Caco-2 (cell line): ENCODE results near the gene ZNF625. TPM values are rescaled to one million over a fixed set of nuclear protein-coding genes. Genes with fewer than 3 reads are reported as not detected.

Experiments used
- BruUV-seq: library from RNA; stranded (reverse); fragments of 400-500 nt; replicated peaks from 2 replicates; lab custom pipeline; 2021; lab: Mats Ljungman, UMichigan
- CTCF ChIA-PET: fragments of 300-600 bp; sonication (Branson Sonifier 250); formaldehyde crosslinking; loops from one replicate; lab custom pipeline; 2022; ENCODE audit warnings: antibody characterized with exemption; lab: Charles Lee
- POLR2A ChIA-PET: fragments of 300-600 bp; sonication (Branson Sonifier 250); formaldehyde crosslinking; loops from one replicate; lab custom pipeline; 2022; ENCODE audit warnings: antibody characterized with exemption; lab: Charles Lee
- DNase-seq, 2 experiments: peaks; one replicate each; pipeline versions ENCODE4 v3.0.0 to v3.0.0-alpha.2; 2020 to 2022
- H3K27me3 ChIP-seq: replicated peaks from 2 replicates; pipeline ENCODE4 v1.6.0; 2011; ENCODE audit warnings: low read length; ENCODE audit not compliant: control insufficient read depth, insufficient read depth
- H3K36me3 ChIP-seq: 2 replicates; pipeline ENCODE4 v1.5.1; 2011; ENCODE audit warnings: low read length; ENCODE audit not compliant: control insufficient read depth, insufficient read depth
- H3K4me1 ChIP-seq: fragments of 250-450 bp; sonication (Bioruptor Pico); 2 replicates; pipeline ENCODE4 v1.5.1; 2020; ENCODE audit warnings: mild to moderate bottlenecking
- H3K4me3 ChIP-seq: 2 replicates; pipeline ENCODE4 v1.5.1; 2011; ENCODE audit warnings: low read depth, mild to moderate bottlenecking, control low read depth, low read length
- H3K9me3 ChIP-seq: fragments of 250-450 bp; sonication (Bioruptor Pico); 2 replicates; pipeline ENCODE4 v1.5.1; 2020; ENCODE audit warnings: mild to moderate bottlenecking, moderate library complexity
- H3K27ac Mint-ChIP-seq: one replicate; pipeline ENCODE4 v1.8.0; 2022; ENCODE audit warnings: mixed read lengths; ENCODE audit not compliant: unreplicated experiment
- H3K27me3 Mint-ChIP-seq: one replicate; pipeline ENCODE4 v1.8.0; 2022; ENCODE audit warnings: mixed read lengths; ENCODE audit not compliant: insufficient read depth, unreplicated experiment
- H3K36me3 Mint-ChIP-seq: one replicate; pipeline ENCODE4 v1.8.0; 2022; ENCODE audit warnings: mild to moderate bottlenecking, mixed read lengths; ENCODE audit not compliant: insufficient read depth, unreplicated experiment
- H3K4me1 Mint-ChIP-seq: one replicate; pipeline ENCODE4 v1.8.0; 2022; ENCODE audit warnings: low read depth, mixed read lengths; ENCODE audit not compliant: unreplicated experiment
- H3K4me3 Mint-ChIP-seq: one replicate; pipeline ENCODE4 v1.8.0; 2022; ENCODE audit warnings: mild to moderate bottlenecking, moderate library complexity, mixed read lengths; ENCODE audit not compliant: unreplicated experiment
- H3K9me3 Mint-ChIP-seq: one replicate; pipeline ENCODE4 v1.8.0; 2022; ENCODE audit warnings: mixed read lengths; ENCODE audit not compliant: unreplicated experiment
- CTCF ChIP-seq, 2 experiments: fragments of 200-600 bp in 1 of 2; IDR thresholded peaks; 1 replicate in 1 of 2; 2 replicates in 1 of 2; pipeline versions ENCODE4 v1.5.1 to v1.8.0; 2011 to 2022; ENCODE audit warnings: antibody characterized with exemption in 1 of 2, control low read depth in 1 of 2, inconsistent platforms in 1 of 2, low read depth in 1 of 2, low read length in 1 of 2, mild to moderate bottlenecking in 1 of 2, moderate library complexity in 1 of 2; ENCODE audit not compliant: insufficient read depth in 1 of 2, severe bottlenecking in 1 of 2, unreplicated experiment in 1 of 2
- intact Hi-C: fragments of 100-400 bp; cut with micrococcal nuclease; formaldehyde crosslinking; loops from one replicate; pipeline ENCODE4 v1.10.0; 2022; ENCODE audit not compliant: unreplicated experiment
- total RNA-seq: library from RNA; stranded (reverse); gene quantifications from 2 replicates; pipeline ENCODE4 v1.2.3, GENCODE V29; 2022

The ZNF625 gene
- total RNA-seq, 1 experiment from 2014 or later, result not detected

- BruUV-seq, result TSS peak; percentile 33
- Mint-ChIP-seq H3K4me1 (no peaks in the 10 kb centered on the region), H3K36me3 (peaks cover 12% of the 10 kb centered on the region), H3K9me3 (no peaks in the 10 kb centered on the region), H3K27me3 (no peaks in the 10 kb centered on the region), H3K27ac (peak overlapping the region; percentile 72), H3K4me3 (peak overlapping the region; percentile 79)
- Histone ChIP-seq H3K4me3 (peak overlapping the region; percentile 82), H3K4me1 (no peaks in the 10 kb centered on the region), H3K36me3 (no peaks in the 10 kb centered on the region), H3K9me3 (no peaks in the 10 kb centered on the region), H3K27me3 (no peaks in the 10 kb centered on the region)
- POLR2A ChIA-PET, result no interaction called here
- CTCF ChIA-PET, result no interaction called here
- no peak for TF ChIP-seq CTCF (IDR thresholded peaks at IDR 0.05; ENCODE audit: insufficient read depth in 1 of 2, low read depth in 1 of 2, low read length in 1 of 2, severe bottlenecking in 1 of 2, unreplicated experiment in 1 of 2)
- intact Hi-C loops, result no loop called here
- no peak for DNase-seq
Observed at GRCh38 chr19:12163826-12164225, 7.3 kb upstream of the ZNF625 start.

DNA sequence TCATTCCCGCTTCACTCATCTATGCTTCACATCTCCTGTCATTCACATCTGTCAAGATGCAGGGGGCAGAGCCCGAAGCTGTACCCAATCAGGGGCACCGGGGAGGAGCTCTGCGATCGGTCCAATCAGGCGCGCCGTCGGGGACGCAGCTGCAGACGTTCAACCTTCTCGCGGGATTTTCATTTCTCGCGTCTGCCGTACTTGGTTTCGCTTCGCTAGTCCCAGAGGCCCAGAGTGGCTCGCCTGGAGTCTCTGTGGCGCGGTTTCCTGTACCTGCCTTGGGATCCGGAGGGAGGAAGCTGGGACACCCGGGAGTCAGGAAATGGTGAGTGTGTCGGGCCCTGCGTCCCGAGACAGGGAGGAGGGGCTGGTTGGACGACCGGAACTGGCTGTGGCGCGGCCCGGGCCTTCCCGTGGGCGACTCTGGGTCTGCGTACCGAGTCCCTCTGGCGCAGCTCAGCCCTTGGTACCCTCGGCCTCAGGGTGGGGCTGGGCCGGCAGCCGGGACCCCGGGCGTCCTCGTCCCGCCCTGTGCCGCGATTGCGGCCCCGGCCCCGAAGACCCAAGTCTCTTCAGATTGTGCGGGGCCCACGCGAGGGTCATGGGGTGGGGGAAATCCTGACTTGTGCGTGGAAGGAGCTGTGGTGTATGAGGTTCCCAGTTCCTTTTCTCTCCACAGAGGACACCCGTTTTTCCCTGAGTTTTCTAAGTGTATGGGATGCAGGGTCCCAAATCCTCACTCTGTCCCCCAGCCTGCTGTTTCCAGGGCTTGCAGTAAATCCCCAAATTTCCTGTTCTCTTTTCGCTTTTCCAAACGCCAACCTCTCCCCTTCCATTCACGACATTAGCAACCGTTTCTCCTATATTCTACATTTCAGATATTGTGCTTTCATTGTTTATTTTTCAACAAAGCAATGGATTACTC lies 6.6 kb upstream of the ZNF625 start, which contains the start of gene ZNF136:
ZNF136 (plus strand) TSS at position 215 of the 925 bp plus-strand sequence; CDS start at position 323, 108 bp downstream.
- Mint-ChIP-seq H3K27me3 (no peaks in the 10 kb centered on the region), H3K4me1 (no peaks in the 10 kb centered on the region), H3K9me3 (no peaks in the 10 kb centered on the region), H3K36me3 (peaks cover 12% of the 10 kb centered on the region), H3K4me3 (peak within 1 kb of the TSS; percentile 79), H3K27ac (peak within 1 kb of the TSS; percentile 72)
- CTCF ChIA-PET, result interaction anchor here (0.6 to 0.9 kb wide), 3 partner anchors 202 to 610 kb away, joined by 3 read pairs; partner anchors contain the start of gene ZNF442
- peak within 1 kb of the TSS; percentile 82 for H3K4me3 ChIP-seq
- TF ChIP-seq CTCF (IDR thresholded peaks at IDR 0.05; ENCODE audit: insufficient read depth in 1 of 2, low read depth in 1 of 2, low read length in 1 of 2, severe bottlenecking in 1 of 2, unreplicated experiment in 1 of 2), result no peak
- DNase-seq, result peak; percentile 88 to 94
- H3K9me3 ChIP-seq, result no peaks in the 10 kb centered on the region
- H3K36me3 ChIP-seq, result no peaks in the 10 kb centered on the region
- POLR2A ChIA-PET, result interaction anchor here (0.6 to 1.1 kb wide), 4 partner anchors 23 to 332 kb away, joined by 3 to 4 read pairs (median 4); partner anchors contain the start of gene ZNF20
- intact Hi-C loops, result no loop called here
- BruUV-seq, result no TSS peak
- H3K27me3 ChIP-seq, result no peaks in the 10 kb centered on the region
- H3K4me1 ChIP-seq, result no peaks in the 10 kb centered on the region

GRCh38 chr19:12162513-12162881 lies 6.0 kb upstream of the ZNF625 start:
- Histone ChIP-seq H3K4me1 (no peaks in the 10 kb centered on the region), H3K9me3 (no peaks in the 10 kb centered on the region), H3K4me3 (peak overlapping the region; percentile 82), H3K36me3 (no peaks in the 10 kb centered on the region), H3K27me3 (no peaks in the 10 kb centered on the region)
- peaks cover 12% of the 10 kb centered on the region for H3K36me3 Mint-ChIP-seq
- no peaks in the 10 kb centered on the region for H3K4me1 Mint-ChIP-seq
- no peaks in the 10 kb centered on the region for H3K9me3 Mint-ChIP-seq
- TF ChIP-seq CTCF (IDR thresholded peaks at IDR 0.05; ENCODE audit: insufficient read depth in 1 of 2, low read depth in 1 of 2, low read length in 1 of 2, severe bottlenecking in 1 of 2, unreplicated experiment in 1 of 2), result no peak
- CTCF ChIA-PET, result interaction anchor here (0.8 to 0.9 kb wide), 2 partner anchors 203 to 365 kb away, joined by 3 read pairs; partner anchors contain the start of gene ZNF442
- peak overlapping the region; percentile 72 for H3K27ac Mint-ChIP-seq
- DNase-seq, result no peak
- BruUV-seq, result no TSS peak
- peak overlapping the region; percentile 79 for H3K4me3 Mint-ChIP-seq
- intact Hi-C loops, result no loop called here
- H3K27me3 Mint-ChIP-seq, result no peaks in the 10 kb centered on the region
- POLR2A ChIA-PET, result interaction anchor here (0.6 to 1.1 kb wide), 4 partner anchors 22 to 333 kb away, joined by 3 to 4 read pairs (median 4); partner anchors contain the start of gene ZNF20
